ENCODE measurements around the gene TMPRSS4. TPM values are rescaled to one million over a fixed set of nuclear protein-coding genes. Genes with fewer than 3 reads are reported as not detected.
A peak's percentile ranks its signal among the peaks of the same experiment; 100 is the strongest.

TMPRSS4 gene
- total and polyA plus RNA-seq, 2 donors (not counting 1 experiment from before 2014, with no cell fraction given) = not detected

DNA sequence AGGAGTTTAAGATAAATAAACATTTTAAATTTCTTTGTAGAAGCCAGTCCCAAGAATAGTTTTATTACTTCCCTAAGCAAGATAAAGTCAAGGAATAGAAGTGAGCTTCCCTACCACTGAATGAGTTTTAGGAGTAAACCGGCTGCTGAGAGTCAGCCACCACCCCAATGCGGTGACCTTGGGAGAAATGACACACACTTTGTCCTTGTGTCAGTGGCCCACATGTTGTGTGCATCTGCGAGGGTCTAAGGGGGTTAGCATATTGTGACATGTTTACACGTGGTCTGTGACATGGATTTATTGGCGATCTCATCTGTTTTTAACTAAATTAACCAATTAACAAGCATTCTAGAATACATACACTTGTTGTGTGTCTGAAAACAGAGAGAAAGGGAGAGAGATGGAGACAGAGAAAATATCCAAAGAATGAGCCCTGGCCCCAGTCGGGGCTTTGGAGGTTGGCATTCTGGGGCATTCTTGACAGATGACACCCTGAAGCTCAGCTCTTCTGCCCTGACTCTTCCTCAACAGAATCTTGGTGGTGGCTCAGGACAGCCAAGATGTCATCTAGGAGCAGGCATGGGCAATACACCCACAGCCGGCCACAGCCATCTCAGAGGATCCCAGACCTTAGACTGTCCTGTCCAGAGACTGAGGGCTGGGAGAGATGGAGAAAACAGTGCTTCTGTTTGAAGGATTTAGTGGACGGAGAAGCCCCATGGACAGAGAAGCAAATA lies 29.7 kb upstream of the TMPRSS4 start:
- peaks cover 48% of the 10 kb centered on the region for H3K4me1 Mint-ChIP-seq
- H3K9ac ChIP-seq (ENCODE audit: low read length) = no peak overlapping the region
- H3K9me3 ChIP-seq (ENCODE audit: control extremely low read depth in 1 of 3, control insufficient read depth in 2 of 3, insufficient read depth in 1 of 3, low read length in 2 of 3) = no peaks in the 10 kb centered on the region
- H2AFZ ChIP-seq (ENCODE audit: insufficient read depth, low read depth, low read length, poor library complexity, severe bottlenecking) = no peak overlapping the region
- CTCF ChIA-PET = interaction anchor here (1.1 to 6.3 kb wide), 7 partner anchors 20 to 202 kb away, joined by 3 to 79 read pairs (median 3); partner anchors contain the start of gene IL10RA
- H3K79me2 ChIP-seq (ENCODE audit: control insufficient read depth, insufficient read depth, low read length) = no peaks in the 10 kb centered on the region
- H3K36me3 ChIP-seq (replicated peaks in 1 of 2; ENCODE audit: control extremely low read depth in 1 of 2, control insufficient read depth in 1 of 2, extremely low read depth in 1 of 2, insufficient read depth in 2 of 2, low read length in 1 of 2) = no peaks in the 10 kb centered on the region
- ATAC-seq (ENCODE audit: low read depth) (no peak), DNase-seq (no peak)
- no peak overlapping the region for H3K4me3 Mint-ChIP-seq
- H3K27ac Mint-ChIP-seq = peak overlapping the region; percentile 43
- intact Hi-C loops (cut with micrococcal nuclease) = no loop called here
- H3K27ac ChIP-seq (ENCODE audit: low read length in 2 of 2) = no peak overlapping the region
- H3K4me2 ChIP-seq (replicated peaks; ENCODE audit: low read depth, low read length, poor library complexity, severe bottlenecking) = no peak overlapping the region
- H4K20me1 ChIP-seq (ENCODE audit: control insufficient read depth, insufficient read depth, low read length, poor library complexity, severe bottlenecking) = no peaks in the 10 kb centered on the region
- no peaks in the 10 kb centered on the region for H3K27me3 ChIP-seq (replicated peaks in 1 of 4; ENCODE audit: control extremely low read depth in 1 of 4, control insufficient read depth in 3 of 4, insufficient read depth in 4 of 4, low read length in 3 of 4)
- TF ChIP-seq CTCF (IDR thresholded peaks at IDR 0.05) (no peak), EZH2 (IDR thresholded peaks at IDR 0.05; ENCODE audit: borderline replicate concordance, insufficient read depth, low read depth, low read length, poor library complexity, severe bottlenecking) (no peak)
- 70% methylated on average over 5 of the region's 8 CpGs for WGBS (ENCODE audit: insufficient coverage)
- H3K9me3 Mint-ChIP-seq (ENCODE audit: insufficient read depth) = no peaks in the 10 kb centered on the region
- POLR2A ChIA-PET = interaction anchor here (1.3 kb wide), 1 partner anchor 57 kb away, joined by 4 read pairs; no protein-coding TSS in a partner anchor
- H3K4me3 ChIP-seq (ENCODE audit: control extremely low read depth in 1 of 5, extremely low read depth in 1 of 5, insufficient read depth in 1 of 5, low read depth in 2 of 5, low read length in 4 of 5) = no peak overlapping the region
- H3K27me3 Mint-ChIP-seq = no peaks in the 10 kb centered on the region
- H3K4me1 ChIP-seq (ENCODE audit: control insufficient read depth in 2 of 2, insufficient read depth in 2 of 2, low read length in 2 of 2) = peaks cover 20 to 23% of the 10 kb centered on the region in 2 donors

DNA sequence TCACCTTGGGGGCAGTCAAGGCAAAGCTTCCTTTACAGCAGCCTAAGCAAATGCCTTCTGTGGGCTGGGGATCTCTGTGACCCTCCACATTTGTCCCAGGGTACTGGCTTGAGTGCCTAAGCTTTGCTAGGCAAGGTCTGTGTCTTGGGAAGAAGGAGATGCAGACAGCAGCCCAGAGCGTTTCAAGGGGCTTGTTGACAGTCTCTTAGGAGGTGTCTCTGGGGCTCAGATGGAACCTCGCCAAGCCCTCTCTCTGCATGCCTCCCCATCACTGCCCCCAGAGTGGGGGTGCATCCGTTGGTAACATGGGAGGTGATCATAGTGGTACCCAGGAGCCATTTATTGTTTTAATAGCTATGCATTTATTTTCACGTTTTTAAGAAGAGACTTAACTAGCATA lies 29.1 kb upstream of the TMPRSS4 start:
- no peaks in the 10 kb centered on the region for H3K27me3 Mint-ChIP-seq
- H4K20me1 ChIP-seq (ENCODE audit: control insufficient read depth, insufficient read depth, low read length, poor library complexity, severe bottlenecking) = no peaks in the 10 kb centered on the region
- H3K9ac ChIP-seq (ENCODE audit: low read length) = no peak overlapping the region
- intact Hi-C loops (cut with micrococcal nuclease) = no loop called here
- H3K4me3 ChIP-seq (ENCODE audit: control extremely low read depth in 1 of 5, extremely low read depth in 1 of 5, insufficient read depth in 1 of 5, low read depth in 2 of 5, low read length in 4 of 5) = no peak overlapping the region
- H3K4me1 Mint-ChIP-seq = peaks cover 52% of the 10 kb centered on the region
- no peaks in the 10 kb centered on the region for H3K79me2 ChIP-seq (ENCODE audit: control insufficient read depth, insufficient read depth, low read length)
- no peaks in the 10 kb centered on the region for H3K27me3 ChIP-seq (replicated peaks in 1 of 4; ENCODE audit: control extremely low read depth in 1 of 4, control insufficient read depth in 3 of 4, insufficient read depth in 4 of 4, low read length in 3 of 4)
- no peak for ATAC-seq (ENCODE audit: low read depth)
- no peaks in the 10 kb centered on the region for H3K36me3 ChIP-seq (replicated peaks in 1 of 2; ENCODE audit: control extremely low read depth in 1 of 2, control insufficient read depth in 1 of 2, extremely low read depth in 1 of 2, insufficient read depth in 2 of 2, low read length in 1 of 2)
- no peak overlapping the region for H2AFZ ChIP-seq (ENCODE audit: insufficient read depth, low read depth, low read length, poor library complexity, severe bottlenecking)
- peaks cover 26 to 29% of the 10 kb centered on the region in 2 donors for H3K4me1 ChIP-seq (ENCODE audit: control insufficient read depth in 2 of 2, insufficient read depth in 2 of 2, low read length in 2 of 2)
- no peaks in the 10 kb centered on the region for H3K9me3 Mint-ChIP-seq (ENCODE audit: insufficient read depth)
- H3K4me2 ChIP-seq (replicated peaks; ENCODE audit: low read depth, low read length, poor library complexity, severe bottlenecking) = no peak overlapping the region
- ChIA-PET CTCF (interaction anchor here (0.7 to 6.3 kb wide), 7 partner anchors 36 to 230 kb away, joined by 3 to 79 read pairs (median 5); partner anchors contain the start of gene IL10RA), POLR2A (interaction anchor here (0.6 to 1.4 kb wide), 3 partner anchors 40 to 58 kb away, joined by 3 to 6 read pairs (median 4); no protein-coding TSS in a partner anchor)
- WGBS (ENCODE audit: insufficient coverage) = 88% methylated on average over 1 of the region's 4 CpGs
- H3K27ac ChIP-seq (ENCODE audit: low read length in 2 of 2) = no peak overlapping the region
- DNase-seq = no peak
- no peak overlapping the region for H3K4me3 Mint-ChIP-seq
- TF ChIP-seq CTCF (IDR thresholded peaks at IDR 0.05) (no peak), EZH2 (IDR thresholded peaks at IDR 0.05; ENCODE audit: borderline replicate concordance, insufficient read depth, low read depth, low read length, poor library complexity, severe bottlenecking) (no peak)
- no peak overlapping the region for H3K27ac Mint-ChIP-seq
- H3K9me3 ChIP-seq (ENCODE audit: control extremely low read depth in 1 of 3, control insufficient read depth in 2 of 3, insufficient read depth in 1 of 3, low read length in 2 of 3) = no peaks in the 10 kb centered on the region

Measured in B cell (primary cell).